Erythroblast (primary cell): Measurements from ENCODE around the gene UPK1A.

Source experiments
- GATA1 ChIP-seq: IDR thresholded peaks from 2 replicates; pipeline ENCODE4 v1.6.1; 2011; ENCODE audit warnings: low read depth, mild to moderate bottlenecking, control low read depth, low read length, moderate library complexity
- POLR2A ChIP-seq: IDR thresholded peaks from 2 replicates; pipeline ENCODE4 v1.6.1; 2011; ENCODE audit warnings: mild to moderate bottlenecking, low read length

GRCh38 chr19:35641515-35642151, 24.7 kb upstream of the UPK1A start, which contains the start of gene ETV2:
- TF ChIP-seq POLR2A (no peak), GATA1 (no peak)
